ENCODE data around the gene TSSK1B. TPM values are rescaled to one million over a fixed set of nuclear protein-coding genes. Genes with fewer than 3 reads are reported as not detected.
"Not testable (repeated sequence)": the region's sequence is repeated elsewhere in the genome, so short reads cannot be mapped to it uniquely, and the experiment has no call there.

Gene TSSK1B
- total RNA-seq, 1 donor from 2014 or later, result 0.55 TPM

GRCh38 chr5:113397986-113398385 lies 36.8 kb downstream of the TSSK1B start:
- not testable (repeated sequence) for DNase-seq (ENCODE audit: low read depth)

- no peak for DNase-seq (ENCODE audit: low read depth)
Observed at GRCh38 chr5:113397046-113397445, 37.7 kb downstream of the TSSK1B start.

GRCh38 chr5:113394658-113395057 lies 40.1 kb downstream of the TSSK1B start:
- DNase-seq (ENCODE audit: low read depth), result no peak

GRCh38 chr5:113390224-113390623 lies 44.6 kb downstream of the TSSK1B start:
- no peak for DNase-seq (ENCODE audit: low read depth)

- no peak for DNase-seq (ENCODE audit: low read depth)
Observed at GRCh38 chr5:113389116-113389515, 45.7 kb downstream of the TSSK1B start.

GRCh38 chr5:113387844-113388243 lies 46.9 kb downstream of the TSSK1B start:
- no peak for DNase-seq (ENCODE audit: low read depth)

- no peak for DNase-seq (ENCODE audit: low read depth)
Observed at GRCh38 chr5:113384782-113385285, 50.0 kb downstream of the TSSK1B start.

GRCh38 chr5:113382731-113383130 lies 52.1 kb downstream of the TSSK1B start:
- DNase-seq (ENCODE audit: low read depth), result peak; percentile 18

Other genes with a start within 250 kb of the TSSK1B start
- 20.7 and 42.9 TPM in 2 replicates for gene MCC, start 53.5 kb upstream of the TSSK1B start, total RNA-seq
- 20.1 and 37.7 TPM in 2 replicates for gene YTHDC2, start 78.7 kb upstream of the TSSK1B start, total RNA-seq

Measured in renal cortical epithelial cell (primary cell).